ENCODE results near the gene GPC5. TPM values are rescaled to one million over a fixed set of nuclear protein-coding genes. Genes with fewer than 3 reads are reported as not detected.

The GPC5 gene
- total RNA-seq, 4 donors from 2014 or later: 0.47 TPM; not detected in 3

DNA sequence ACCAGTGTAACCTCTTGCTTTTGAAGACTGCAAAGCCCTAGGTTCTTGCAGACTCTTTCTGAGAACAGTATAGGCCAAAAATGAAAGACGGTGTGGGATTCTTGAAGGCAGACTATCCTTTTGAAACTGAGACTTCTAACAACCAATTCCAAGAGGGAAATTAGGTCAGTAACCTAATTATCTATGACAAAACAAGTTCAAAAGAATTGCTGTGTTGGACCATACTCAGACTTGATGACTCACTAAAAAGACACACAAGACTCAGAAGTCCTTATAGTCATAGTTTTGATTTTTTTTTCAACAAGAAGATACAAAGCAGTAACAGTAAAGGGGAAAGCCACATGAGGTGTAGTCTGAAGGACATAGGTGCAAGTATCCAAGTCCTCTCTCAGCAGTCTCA lies 1204.1 kb downstream of the GPC5 start:
- Histone ChIP-seq H3K27me3 (no peaks in the 10 kb centered on the region), H3K4me3 (no peak overlapping the region), H3K4me1 (no peaks in the 10 kb centered on the region), H3K36me3 (no peaks in the 10 kb centered on the region), H3K9me3 (no peaks in the 10 kb centered on the region), H3K27ac (no peak overlapping the region)
- ATAC-seq: no peak
- 67 to 80% methylated on average over 1 of the region's 1 CpG for WGBS, 2 donors (ENCODE audit: low coverage in 1 of 2)
- TF ChIP-seq EP300 (IDR thresholded peaks at IDR 0.05) (no peak), POLR2AphosphoS5 (IDR thresholded peaks at IDR 0.05) (no peak), POLR2A (IDR thresholded peaks at IDR 0.05) (no peak)
- TF ChIP-seq, protein P1, sequence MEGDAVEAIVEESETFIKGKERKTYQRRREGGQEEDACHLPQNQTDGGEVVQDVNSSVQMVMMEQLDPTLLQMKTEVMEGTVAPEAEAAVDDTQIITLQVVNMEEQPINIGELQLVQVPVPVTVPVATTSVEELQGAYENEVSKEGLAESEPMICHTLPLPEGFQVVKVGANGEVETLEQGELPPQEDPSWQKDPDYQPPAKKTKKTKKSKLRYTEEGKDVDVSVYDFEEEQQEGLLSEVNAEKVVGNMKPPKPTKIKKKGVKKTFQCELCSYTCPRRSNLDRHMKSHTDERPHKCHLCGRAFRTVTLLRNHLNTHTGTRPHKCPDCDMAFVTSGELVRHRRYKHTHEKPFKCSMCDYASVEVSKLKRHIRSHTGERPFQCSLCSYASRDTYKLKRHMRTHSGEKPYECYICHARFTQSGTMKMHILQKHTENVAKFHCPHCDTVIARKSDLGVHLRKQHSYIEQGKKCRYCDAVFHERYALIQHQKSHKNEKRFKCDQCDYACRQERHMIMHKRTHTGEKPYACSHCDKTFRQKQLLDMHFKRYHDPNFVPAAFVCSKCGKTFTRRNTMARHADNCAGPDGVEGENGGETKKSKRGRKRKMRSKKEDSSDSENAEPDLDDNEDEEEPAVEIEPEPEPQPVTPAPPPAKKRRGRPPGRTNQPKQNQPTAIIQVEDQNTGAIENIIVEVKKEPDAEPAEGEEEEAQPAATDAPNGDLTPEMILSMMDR (IDR thresholded peaks at IDR 0.05): no peak

DNA sequence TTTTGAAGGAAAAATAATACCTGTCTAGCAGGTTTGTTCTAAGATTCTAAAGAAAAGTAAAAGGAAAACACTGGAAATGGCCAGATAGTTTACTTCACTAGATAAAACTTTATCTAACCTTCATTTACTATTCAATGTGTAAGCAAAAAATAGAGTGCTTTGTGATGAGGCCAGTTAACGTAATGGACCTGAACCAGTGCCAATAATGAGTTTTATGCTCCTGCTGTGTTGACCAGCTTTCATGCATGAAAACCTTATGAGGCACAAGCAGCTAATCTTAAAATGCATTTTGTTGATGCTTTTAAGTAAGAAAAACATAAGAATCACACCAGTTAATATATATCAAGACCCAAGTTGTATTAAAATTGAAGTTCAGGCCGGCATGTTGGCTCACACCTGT lies 1211.0 kb downstream of the GPC5 start:
- TF ChIP-seq POLR2A (IDR thresholded peaks at IDR 0.05) (no peak), EP300 (IDR thresholded peaks at IDR 0.05) (no peak), POLR2AphosphoS5 (IDR thresholded peaks at IDR 0.05) (no peak)
- TF ChIP-seq, protein P1 (IDR thresholded peaks at IDR 0.05): no peak

DNA sequence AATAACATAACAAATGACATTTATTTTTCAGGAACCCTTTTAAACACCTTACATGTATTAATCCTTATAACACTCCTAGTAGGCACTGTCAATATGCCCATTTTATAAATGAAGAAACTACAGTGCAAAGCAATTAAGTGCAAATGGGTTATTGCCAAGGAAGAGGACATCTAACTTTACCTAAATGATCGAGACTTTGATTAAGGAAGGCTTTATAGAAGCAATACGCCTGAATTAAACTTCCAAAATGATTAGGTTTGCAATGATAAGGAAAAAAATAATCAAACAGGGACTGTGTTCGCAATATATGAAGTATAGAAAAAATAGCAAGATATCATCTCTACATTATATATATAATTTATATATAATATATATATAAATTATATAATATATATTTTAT lies 1214.5 kb downstream of the GPC5 start:
- Histone ChIP-seq H3K27ac (no peak overlapping the region), H3K9me3 (no peaks in the 10 kb centered on the region), H3K4me1 (no peaks in the 10 kb centered on the region), H3K27me3 (no peaks in the 10 kb centered on the region), H3K4me3 (no peak overlapping the region), H3K36me3 (no peaks in the 10 kb centered on the region)
- 97 to 100% methylated on average over 3 of the region's 3 CpGs for WGBS, 2 donors (ENCODE audit: low coverage in 1 of 2)
- no peak for ATAC-seq
- TF ChIP-seq POLR2AphosphoS5 (IDR thresholded peaks at IDR 0.05) (no peak), POLR2A (IDR thresholded peaks at IDR 0.05) (no peak)

More for the DNA sequence above, 1211.0 kb downstream of the GPC5 start:
- H3K9me3 ChIP-seq: no peaks in the 10 kb centered on the region
- no peaks in the 10 kb centered on the region for H3K27me3 ChIP-seq
- no peak overlapping the region for H3K4me3 ChIP-seq
- H3K4me1 ChIP-seq: no peaks in the 10 kb centered on the region
- no peaks in the 10 kb centered on the region for H3K36me3 ChIP-seq
- 58 to 60% methylated on average over 1 of the region's 2 CpGs for WGBS, 2 donors (ENCODE audit: low coverage in 1 of 2)
- no peak overlapping the region for H3K27ac ChIP-seq
- no peak for ATAC-seq

DNA sequence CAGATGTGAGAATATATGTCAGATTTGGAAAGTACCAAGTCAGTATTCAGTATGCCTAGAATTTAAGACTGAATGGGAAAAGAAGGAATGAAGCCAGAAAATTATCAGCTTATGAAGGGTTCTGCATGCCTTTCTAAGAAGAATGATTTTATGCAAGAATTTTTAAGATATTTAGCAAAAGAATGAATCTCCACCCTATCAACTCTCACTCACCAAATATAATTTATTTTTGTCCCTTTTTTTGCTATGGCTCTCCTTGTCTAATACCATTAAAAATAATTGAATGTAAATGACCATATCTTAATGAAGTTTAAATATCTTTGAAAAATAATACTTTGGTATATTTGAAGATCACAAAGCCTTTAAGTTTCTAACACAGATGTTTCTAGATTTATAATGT lies 1215.5 kb downstream of the GPC5 start:
- TF ChIP-seq EP300 (IDR thresholded peaks at IDR 0.05) (no peak), POLR2AphosphoS5 (IDR thresholded peaks at IDR 0.05) (no peak), POLR2A (IDR thresholded peaks at IDR 0.05) (no peak)
- TF ChIP-seq, protein P1 (IDR thresholded peaks at IDR 0.05): no peak
- H3K4me1 ChIP-seq: no peaks in the 10 kb centered on the region
- H3K4me3 ChIP-seq: no peak overlapping the region
- no peaks in the 10 kb centered on the region for H3K9me3 ChIP-seq
- H3K27ac ChIP-seq: no peak overlapping the region
- ATAC-seq: no peak
- H3K27me3 ChIP-seq: no peaks in the 10 kb centered on the region
- H3K36me3 ChIP-seq: no peaks in the 10 kb centered on the region

DNA sequence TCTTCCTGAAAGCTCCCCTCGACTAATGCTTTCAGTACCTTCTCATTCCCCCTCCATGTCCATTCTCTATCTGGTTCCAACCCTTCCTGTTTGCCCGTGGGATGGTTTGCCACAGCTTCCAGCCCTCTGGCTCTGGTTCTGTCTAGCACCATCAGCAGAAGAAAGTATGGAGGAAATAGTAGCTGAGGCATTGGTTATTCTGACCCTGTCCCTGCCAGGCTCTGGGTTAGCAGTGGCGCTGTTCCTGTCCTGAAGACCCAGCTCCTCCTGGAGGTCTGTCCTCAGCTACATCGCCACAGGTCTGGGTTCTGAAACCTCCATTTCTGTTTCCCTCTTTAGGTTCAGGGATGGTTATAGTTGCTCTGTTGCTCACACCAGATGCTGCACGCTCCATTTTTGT lies 1223.6 kb downstream of the GPC5 start:
- no peak for ATAC-seq
- no peak overlapping the region for H3K27ac ChIP-seq
- TF ChIP-seq POLR2AphosphoS5 (IDR thresholded peaks at IDR 0.05): no peak
- TF ChIP-seq, protein P1 (IDR thresholded peaks at IDR 0.05): no peak
- no peak for TF ChIP-seq EP300 (IDR thresholded peaks at IDR 0.05)
- TF ChIP-seq POLR2A (IDR thresholded peaks at IDR 0.05): no peak
- H3K36me3 ChIP-seq: no peaks in the 10 kb centered on the region
- no peaks in the 10 kb centered on the region for H3K27me3 ChIP-seq
- 90 to 94% methylated on average over 2 to 5 of the region's 5 CpGs for WGBS, 2 donors (ENCODE audit: low coverage in 1 of 2)
- H3K4me1 ChIP-seq: no peaks in the 10 kb centered on the region
- no peaks in the 10 kb centered on the region for H3K9me3 ChIP-seq
- no peak overlapping the region for H3K4me3 ChIP-seq
